A549 (cell line): Measurements from ENCODE around the gene MMP15. TPM values are rescaled to one million over a fixed set of nuclear protein-coding genes. Genes with fewer than 3 reads are reported as not detected.

Experiments used
- ATAC-seq, 2 experiments: fragments of 200-7000 bp in 1 of 2; fragments of >200 bp in 1 of 2; cut with Nextera tagmentation in 1 of 2; cut with Tn5 transposase in 1 of 2; 3 replicates each; pipeline versions ENCODE4 v1.8.0 to v1.9.1; 2018 to 2020; ENCODE audit warnings: mild to moderate bottlenecking in 1 of 2, moderate library complexity in 1 of 2
- CTCF ChIA-PET: fragments of 300-600 bp; sonication (Branson Sonifier 250); formaldehyde crosslinking; extraction: SDS; loops from one replicate; lab custom pipeline; 2021; ENCODE audit warnings: antibody characterized with exemption, inconsistent platforms; lab: Yijun Ruan, JAX
- POLR2A ChIA-PET: fragments of 350-600 bp; formaldehyde crosslinking; extraction: SDS; loops from one replicate; lab custom pipeline; 2021; ENCODE audit warnings: antibody characterized with exemption, inconsistent platforms; lab: Yijun Ruan, JAX
- DNase-seq, 2 experiments: peaks; one replicate each; pipeline versions ENCODE4 v3.0.0 to v3.0.0-alpha.2; 2011 to 2016; ENCODE audit warnings: low read depth in 1 of 2, low spot score in 1 of 2
- FAIRE-seq: peaks from 2 replicates; lab custom pipeline; 2011; peaks lifted over from hg19 to GRCh38; lab: Jason Lieb, UNC
- H3K27ac ChIP-seq, 2 experiments: fragments of >200 bp; sonication (Bioruptor Twin); formaldehyde crosslinking; 3 replicates each; pipeline ENCODE4 v1.5.1; 2016 to 2017
- H3K4me1 ChIP-seq: fragments of >200 bp; sonication (Bioruptor Twin); formaldehyde crosslinking; 3 replicates; pipeline ENCODE4 v1.6.1; 2016
- H3K4me2 ChIP-seq: fragments of >200 bp; sonication (Bioruptor Twin); formaldehyde crosslinking; 3 replicates; pipeline ENCODE4 v1.6.1; 2016
- H3K4me3 ChIP-seq: fragments of >200 bp; sonication (Bioruptor Twin); formaldehyde crosslinking; 3 replicates; pipeline ENCODE4 v1.5.1; 2016
- H3K9me3 ChIP-seq: fragments of >200 bp; sonication (Bioruptor Twin); formaldehyde crosslinking; 3 replicates; pipeline ENCODE4 v1.6.1; 2016
- BHLHE40 ChIP-seq: IDR thresholded peaks from 2 replicates; pipeline ENCODE4 v1.6.1; 2012; ENCODE audit warnings: low read depth, low read length, inconsistent platforms
- CEBPB ChIP-seq, 2 experiments: fragments of >200 bp in 1 of 2; sonication (Bioruptor Twin) in 1 of 2; formaldehyde crosslinking in 1 of 2; IDR thresholded peaks; 2 replicates each; pipeline ENCODE4 v1.6.1; 2012 to 2016
- CHD2 ChIP-seq: fragments of 150-350 bp; IDR thresholded peaks from 2 replicates; pipeline ENCODE4 v1.6.1; 2014; ENCODE audit warnings: low read length; ENCODE audit not compliant: partially characterized antibody
- FOSB ChIP-seq: fragments of 250-450 bp; sonication (Bioruptor Pico); IDR thresholded peaks from 2 replicates; pipeline ENCODE4 v1.5.0; 2020; ENCODE audit warnings: mild to moderate bottlenecking, moderate library complexity
- GATA3 ChIP-seq: IDR thresholded peaks from 2 replicates; pipeline ENCODE4 v1.6.1; 2012; ENCODE audit warnings: borderline replicate concordance
- HDAC2 ChIP-seq: fragments of 200-600 bp; sonication (generic); IDR thresholded peaks from 2 replicates; pipeline ENCODE4 v1.6.1; 2016
- HEYL ChIP-seq: fragments of 250-450 bp; sonication (Bioruptor Pico); IDR thresholded peaks from 2 replicates; pipeline ENCODE4 v1.8.0; 2021; ENCODE audit warnings: mild to moderate bottlenecking, moderate library complexity
- HOXB5 ChIP-seq: fragments of 250-450 bp; sonication (Bioruptor Pico); IDR thresholded peaks from 2 replicates; pipeline ENCODE4 v1.5.0; 2020; ENCODE audit warnings: mild to moderate bottlenecking, moderate library complexity
- JUN ChIP-seq, 2 experiments: fragments of >200 bp; sonication (Bioruptor Twin); formaldehyde crosslinking; IDR thresholded peaks; 2 replicates in 1 of 2; 3 replicates in 1 of 2; pipeline ENCODE4 v1.6.1; 2016 to 2017
- JUNB ChIP-seq: fragments of >200 bp; sonication (Bioruptor Twin); formaldehyde crosslinking; IDR thresholded peaks from 2 replicates; pipeline ENCODE4 v1.6.1; 2016
- KDM1A ChIP-seq: fragments of 200-600 bp; sonication (generic); IDR thresholded peaks from 2 replicates; pipeline ENCODE4 v1.6.1; 2016; ENCODE audit warnings: low read depth, mild to moderate bottlenecking
- MAFK ChIP-seq: fragments of 450-650 bp; IDR thresholded peaks from 2 replicates; pipeline ENCODE4 v1.6.1; 2014; ENCODE audit not compliant: partially characterized antibody
- MAX ChIP-seq: IDR thresholded peaks from 2 replicates; pipeline ENCODE4 v1.6.1; 2012
- MYC ChIP-seq: IDR thresholded peaks from 2 replicates; pipeline ENCODE4 v1.6.1; 2012; ENCODE audit warnings: mild to moderate bottlenecking, inconsistent platforms, low read length, improper control_type of control experiment, borderline replicate concordance
- PBX3 ChIP-seq: IDR thresholded peaks from 2 replicates; pipeline ENCODE4 v1.6.1; 2012
- PHF8 ChIP-seq: fragments of 200-600 bp; sonication (generic); IDR thresholded peaks from 2 replicates; pipeline ENCODE4 v1.6.1; 2016; ENCODE audit warnings: low read depth, mild to moderate bottlenecking, antibody characterized with exemption, moderate library complexity, borderline replicate concordance
- POLR2A ChIP-seq: IDR thresholded peaks from 2 replicates; pipeline ENCODE4 v1.6.1; 2012; ENCODE audit warnings: mild to moderate bottlenecking, low read length
- POLR2AphosphoS2 ChIP-seq: conservative IDR thresholded peaks from 2 replicates; pipeline ENCODE4 v1.6.1; 2012; ENCODE audit warnings: low read length, improper control_type of control experiment, inconsistent platforms
- RAD21 ChIP-seq, 2 experiments: fragments of >200 bp in 1 of 2; sonication (Bioruptor Twin) in 1 of 2; formaldehyde crosslinking in 1 of 2; IDR thresholded peaks in 1 of 2; conservative IDR thresholded peaks in 1 of 2; 2 replicates in 1 of 2; 3 replicates in 1 of 2; pipeline ENCODE4 v1.6.1; 2012 to 2018; ENCODE audit warnings: inconsistent platforms in 1 of 2
- RARB ChIP-seq: fragments of 250-450 bp; sonication (Bioruptor Pico); IDR thresholded peaks from 2 replicates; pipeline ENCODE4 v1.8.0; 2021; ENCODE audit warnings: mild to moderate bottlenecking, moderate library complexity
- RCOR1 ChIP-seq: fragments of 150-350 bp; IDR thresholded peaks from 2 replicates; pipeline ENCODE4 v1.6.1; 2014; ENCODE audit warnings: antibody characterized with exemption, low read length, low read depth
- RFX5 ChIP-seq: fragments of 450-650 bp; IDR thresholded peaks from 2 replicates; pipeline ENCODE4 v1.7.1; 2014; ENCODE audit warnings: antibody characterized with exemption, mild to moderate bottlenecking, moderate library complexity
- RNF2 ChIP-seq: fragments of 200-600 bp; sonication (generic); IDR thresholded peaks from 2 replicates; pipeline ENCODE4 v1.6.1; 2016; ENCODE audit warnings: low read depth, mild to moderate bottlenecking, antibody characterized with exemption, moderate library complexity, borderline replicate concordance
- SMC3 ChIP-seq: fragments of >200 bp; sonication (Bioruptor Twin); formaldehyde crosslinking; IDR thresholded peaks from 3 replicates; pipeline ENCODE4 v1.6.1; 2018; ENCODE audit warnings: inconsistent platforms
- SREBF2 ChIP-seq: fragments of 450-650 bp; IDR thresholded peaks from 2 replicates; pipeline ENCODE4 v1.6.1; 2014; ENCODE audit warnings: mild to moderate bottlenecking, moderate library complexity
- TP53 ChIP-seq: fragments of 250-450 bp; sonication (Bioruptor Pico); IDR thresholded peaks from 2 replicates; pipeline ENCODE4 v1.5.0; 2021; ENCODE audit warnings: mild to moderate bottlenecking, moderate library complexity
- ZC3H11A ChIP-seq: fragments of 450-650 bp; IDR thresholded peaks from 2 replicates; pipeline ENCODE4 v1.6.1; 2014; ENCODE audit warnings: antibody characterized with exemption, mild to moderate bottlenecking
- ZNF302 ChIP-seq: fragments of 250-450 bp; sonication (Bioruptor Pico); IDR thresholded peaks from 2 replicates; pipeline ENCODE4 v1.9.0; 2021; ENCODE audit warnings: inconsistent platforms, mild to moderate bottlenecking, moderate library complexity
- WGBS: methylation state at CpG from one replicate; pipeline ENCODE4 v1.1.6; 2017; ENCODE audit errors: missing lambda C conversion rate; 5-methylcytosine and 5-hydroxymethylcytosine counted together
- polyA plus RNA-seq, 4 experiments: library from polyadenylated mRNA; depleted of rRNA in 3 of 4; stranded (reverse); fragments of >200 nt; fragmentation: RNase III in 1 of 4; extraction: RNeasy Plus Mini Kit Qiagen cat#74134 plus additional on column Dnase treatment in 1 of 4; gene quantifications; 2 replicates in 3 of 4; 3 replicates in 1 of 4; pipeline ENCODE4 v1.2.3, GENCODE V29; 2011 to 2017
- TF ChIP-seq, protein P1 (sequence below): fragments of >200 bp; sonication (Bioruptor Twin); formaldehyde crosslinking; IDR thresholded peaks from 3 replicates; pipeline ENCODE4 v1.5.1; 2016

Gene MMP15
- polyA plus RNA-seq, 2 of the 4 experiments (the other 2 are of a cell fraction): 4.3 to 11.2 TPM

DNA sequence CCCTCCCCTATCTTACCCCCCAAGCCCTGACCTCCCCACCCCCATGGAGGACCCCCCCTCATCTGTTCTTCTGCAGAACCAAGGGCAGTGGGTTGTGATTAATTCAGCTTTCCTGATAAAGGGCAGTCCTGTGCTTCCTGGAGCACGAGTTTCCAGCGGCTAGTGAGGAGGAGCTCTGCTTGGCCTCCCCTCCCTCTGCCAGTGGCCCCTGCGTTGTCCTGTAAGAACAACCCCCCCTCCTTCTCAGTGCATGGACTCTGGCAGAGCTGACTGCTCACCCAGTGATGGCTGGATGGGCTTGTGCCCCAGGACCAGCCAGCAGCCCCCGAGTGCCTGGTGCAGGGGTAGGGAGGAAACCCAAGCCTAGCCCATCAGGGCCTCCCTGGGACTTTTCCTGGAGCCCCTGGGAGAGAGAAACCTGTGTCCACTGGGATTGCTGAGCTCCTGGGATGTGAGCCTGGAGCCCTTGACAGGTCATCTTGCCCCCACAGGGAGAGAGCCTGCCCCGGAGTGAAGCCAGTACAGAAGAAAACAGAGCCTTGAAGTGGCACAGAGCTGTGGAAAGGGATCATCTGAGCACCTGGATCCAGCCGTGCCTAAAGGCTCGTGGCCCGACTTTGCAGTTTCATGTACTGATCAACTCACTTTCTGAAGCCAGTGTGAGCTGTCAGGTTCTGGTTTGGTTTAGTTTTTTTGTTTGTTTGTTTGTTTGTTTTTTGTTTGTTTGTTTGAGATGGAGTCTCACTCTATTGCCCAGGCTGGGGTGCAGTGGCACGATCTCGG, 26.5 kb downstream of the MMP15 start:
- no peak for ATAC-seq
- Histone ChIP-seq H3K4me3 (no peak overlapping the region), H3K4me2 (no peak overlapping the region), H3K4me1 (no peaks in the 10 kb centered on the region), H3K9me3 (no peaks in the 10 kb centered on the region), H3K27ac (no peak overlapping the region)
- ChIA-PET POLR2A (no interaction called here), CTCF (interaction anchor here (1.0 to 1.6 kb wide), 2 partner anchors 46 to 142 kb away, joined by 3 to 5 read pairs; no protein-coding TSS in a partner anchor)
- DNase-seq: no peak
- TF ChIP-seq GATA3 (no peak), SREBF2 (no peak), MAX (no peak), SMC3 (no peak), BHLHE40 (no peak), FOSB (no peak), MYC (no peak), RNF2 (no peak), ZNF302 (CRISPR knock-in tag) (no peak), RARB (CRISPR knock-in tag) (no peak), CEBPB (IDR thresholded peaks at IDR 0.05) (no peak), PBX3 (no peak), MAFK (no peak), JUNB (no peak), PHF8 (no peak), JUN (IDR thresholded peaks at IDR 0.05) (no peak), HOXB5 (CRISPR knock-in tag) (no peak), CHD2 (no peak)
- TF ChIP-seq, protein P1, sequence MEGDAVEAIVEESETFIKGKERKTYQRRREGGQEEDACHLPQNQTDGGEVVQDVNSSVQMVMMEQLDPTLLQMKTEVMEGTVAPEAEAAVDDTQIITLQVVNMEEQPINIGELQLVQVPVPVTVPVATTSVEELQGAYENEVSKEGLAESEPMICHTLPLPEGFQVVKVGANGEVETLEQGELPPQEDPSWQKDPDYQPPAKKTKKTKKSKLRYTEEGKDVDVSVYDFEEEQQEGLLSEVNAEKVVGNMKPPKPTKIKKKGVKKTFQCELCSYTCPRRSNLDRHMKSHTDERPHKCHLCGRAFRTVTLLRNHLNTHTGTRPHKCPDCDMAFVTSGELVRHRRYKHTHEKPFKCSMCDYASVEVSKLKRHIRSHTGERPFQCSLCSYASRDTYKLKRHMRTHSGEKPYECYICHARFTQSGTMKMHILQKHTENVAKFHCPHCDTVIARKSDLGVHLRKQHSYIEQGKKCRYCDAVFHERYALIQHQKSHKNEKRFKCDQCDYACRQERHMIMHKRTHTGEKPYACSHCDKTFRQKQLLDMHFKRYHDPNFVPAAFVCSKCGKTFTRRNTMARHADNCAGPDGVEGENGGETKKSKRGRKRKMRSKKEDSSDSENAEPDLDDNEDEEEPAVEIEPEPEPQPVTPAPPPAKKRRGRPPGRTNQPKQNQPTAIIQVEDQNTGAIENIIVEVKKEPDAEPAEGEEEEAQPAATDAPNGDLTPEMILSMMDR: no peak
- no peak for FAIRE-seq
- WGBS: 75% methylated on average over 6 of the region's 10 CpGs

- no peak overlapping the region for H3K27ac ChIP-seq
Measured at GRCh38 chr16:58053682-58054005, 28.1 kb downstream of the MMP15 start.

GRCh38 chr16:58054289-58054688, 28.7 kb downstream of the MMP15 start:
- no peak for FAIRE-seq
- 79% methylated on average over 10 of the region's 10 CpGs for WGBS
- POLR2A ChIA-PET: no interaction called here
- TF ChIP-seq ZNF302 (CRISPR knock-in tag) (no peak), TP53 (no peak), RCOR1 (no peak), KDM1A (no peak), RFX5 (no peak), RAD21 (conservative IDR thresholded peaks at IDR 0.05 in 1 of 2, IDR thresholded peaks at IDR 0.05 in 1 of 2) (no peak), GATA3 (no peak), JUNB (no peak), SMC3 (no peak), PHF8 (no peak), POLR2AphosphoS2 (no peak), FOSB (no peak), HDAC2 (no peak), HEYL (no peak)
- TF ChIP-seq, protein P1: no peak

More at GRCh38 chr16:58053682-58054005, 28.1 kb downstream of the MMP15 start:
- DNase-seq: no peak
- WGBS: 84% methylated on average over 5 of the region's 5 CpGs
- no peak for FAIRE-seq
- ChIA-PET POLR2A (no interaction called here), CTCF (interaction anchor here (0.6 to 1.2 kb wide), 2 partner anchors 9 to 682 kb away, joined by 3 to 4 read pairs; no protein-coding TSS in a partner anchor)
- no peaks in the 10 kb centered on the region for H3K4me1 ChIP-seq
- TF ChIP-seq POLR2A (no peak), CEBPB (IDR thresholded peaks at IDR 0.05) (no peak), ZC3H11A (no peak), JUNB (no peak)
- no peaks in the 10 kb centered on the region for H3K9me3 ChIP-seq
- no peak overlapping the region for H3K4me2 ChIP-seq
- ATAC-seq: no peak
- no peak overlapping the region for H3K4me3 ChIP-seq

More at GRCh38 chr16:58054289-58054688, 28.7 kb downstream of the MMP15 start:
- no peak for ATAC-seq
- Histone ChIP-seq H3K4me3 (no peak overlapping the region), H3K9me3 (no peaks in the 10 kb centered on the region), H3K4me1 (no peaks in the 10 kb centered on the region), H3K4me2 (no peak overlapping the region), H3K27ac (no peak overlapping the region)
- CTCF ChIA-PET: interaction anchor here (0.6 to 1.2 kb wide), 2 partner anchors 8 to 683 kb away, joined by 3 to 4 read pairs; no protein-coding TSS in a partner anchor
- no peak for DNase-seq
